Caki2 (cell line): Measurements from ENCODE around the gene POLR1G. TPM values are rescaled to one million over a fixed set of nuclear protein-coding genes. Genes with fewer than 3 reads are reported as not detected.

Experiments
- DNase-seq: peaks from one replicate; pipeline ENCODE4 v3.0.0-alpha.2; 2015; ENCODE audit warnings: low read depth
- in situ Hi-C: cut with HindIII; loops from 2 replicates; pipeline ENCODE4 v1.10.0; 2016; ENCODE audit warnings: low sequenced_read_pairs, low pct_unique_long_range_greater_than_20kb, mixed read lengths
- total RNA-seq: library from RNA; depleted of rRNA; stranded (reverse); fragments of >200 nt; shearing (Covaris generic); gene quantifications from 2 replicates; pipeline ENCODE4 v1.2.3, GENCODE V29; 2014; ENCODE audit warnings: low replicate concordance; rRNA removed

Gene POLR1G
- total RNA-seq, 1 experiment from 2014 or later: 32.3 TPM

GRCh38 chr19:45457776-45458175 is 51.3 kb downstream of the POLR1G start:
- no peak for DNase-seq
- in situ Hi-C loops: no loop called here

Other genes starting within 250 kb of the POLR1G start
- not detected in 2 replicates for gene NKPD1, start 245.7 kb upstream of the POLR1G start, total RNA-seq
- gene TRAPPC6A, start 228.4 kb upstream of the POLR1G start, total RNA-seq: 46.7 and 82.4 TPM in 2 replicates
- 10.2 and 13.3 TPM in 2 replicates for gene BLOC1S3, start 227.9 kb upstream of the POLR1G start, total RNA-seq
- gene EXOC3L2, start 161.2 kb upstream of the POLR1G start, total RNA-seq: not detected in 2 replicates
- 10.4 and 24.1 TPM in 2 replicates for gene MARK4, start 155.4 kb upstream of the POLR1G start, total RNA-seq
- not detected in 2 replicates for gene CKM, start 83.8 kb upstream of the POLR1G start, total RNA-seq
- gene KLC3, start 65.9 kb upstream of the POLR1G start, total RNA-seq: 12.2 and 33.5 TPM in 2 replicates
- 22.9 and 32.9 TPM in 2 replicates for gene ERCC2, start 36.1 kb upstream of the POLR1G start, total RNA-seq
- gene PPP1R13L, start 1.6 kb upstream of the POLR1G start, total RNA-seq: 10.1 and 30.6 TPM in 2 replicates
- 120 and 165 TPM in 2 replicates for gene ERCC1, start 17.3 kb downstream of the POLR1G start, total RNA-seq
- 2.5 and 3.2 TPM in 2 replicates for gene FOSB, start 61.4 kb downstream of the POLR1G start, total RNA-seq
- gene RTN2, start 90.4 kb downstream of the POLR1G start, total RNA-seq: 15.1 and 18.0 TPM in 2 replicates
- 35.2 and 37.5 TPM in 2 replicates for gene PPM1N, start 91.8 kb downstream of the POLR1G start, total RNA-seq
- 98.9 and 123 TPM in 2 replicates for gene VASP, start 100.8 kb downstream of the POLR1G start, total RNA-seq
- gene OPA3, start 178.2 kb downstream of the POLR1G start, total RNA-seq: 9.4 and 14.1 TPM in 2 replicates
- not detected in 2 replicates for gene GPR4, start 195.6 kb downstream of the POLR1G start, total RNA-seq
- 36.2 and 59.8 TPM in 2 replicates for gene EML2, start 232.8 kb downstream of the POLR1G start, total RNA-seq